Gastroesophageal sphincter (tissue), 4 donors: ENCODE data around the gene HUS1B. TPM values are rescaled to one million over a fixed set of nuclear protein-coding genes. Genes with fewer than 3 reads are reported as not detected.

Source experiments
- ATAC-seq: fragments of 150-250 bp; one replicate; pipeline ENCODE4 v1.9.1; 2016; ENCODE audit warnings: mild to moderate bottlenecking, moderate library complexity
- H3K27ac ChIP-seq, 4 donors: fragments of 200-600 bp; sonication (generic) in 3 of 4; 1 replicate in 3 of 4; 2 replicates in 1 of 4; pipeline ENCODE4 v1.5.1; 2016 to 2019
- H3K27me3 ChIP-seq: fragments of 200-600 bp; sonication (generic); one replicate; pipeline ENCODE4 v1.5.1; 2019
- H3K36me3 ChIP-seq, 2 donors: fragments of 200-600 bp; sonication (generic); one replicate each; pipeline ENCODE4 v1.5.1; 2019; ENCODE audit warnings: control low read depth in 1 of 2
- H3K4me1 ChIP-seq, 3 donors: fragments of 200-600 bp; sonication (generic); 1 replicate in 2 of 3; 2 replicates in 1 of 3; pipeline ENCODE4 v1.5.1; 2016 to 2019; ENCODE audit warnings: control low read depth in 2 of 3
- H3K4me3 ChIP-seq, 2 donors: fragments of 200-600 bp; sonication (generic); one replicate each; pipeline ENCODE4 v1.5.1; 2019; ENCODE audit warnings: mild to moderate bottlenecking in 1 of 2, moderate library complexity in 1 of 2
- H3K9me3 ChIP-seq, 3 donors: fragments of 200-600 bp; sonication (generic); one replicate each; pipeline ENCODE4 v1.5.1; 2017 to 2019; ENCODE audit warnings: control low read depth in 2 of 3
- CTCF ChIP-seq, 4 experiments: fragments of 200-600 bp in 2 of 4; fragments of 450-650 bp in 2 of 4; sonication (generic) in 1 of 4; IDR thresholded peaks; one replicate each; pipeline ENCODE4 v1.5.1; 2017 to 2019; ENCODE audit warnings: antibody characterized with exemption in 4 of 4, mild to moderate bottlenecking in 2 of 4, moderate library complexity in 2 of 4
- EP300 ChIP-seq: sonication (generic); formaldehyde crosslinking; IDR thresholded peaks from one replicate; pipeline ENCODE4 v1.6.1; 2017; ENCODE audit warnings: antibody characterized with exemption, mild to moderate bottlenecking
- POLR2A ChIP-seq, 2 donors: fragments of 450-650 bp; IDR thresholded peaks; one replicate each; pipeline ENCODE4 v1.6.1; 2017; ENCODE audit warnings: antibody characterized with exemption in 2 of 2, mild to moderate bottlenecking in 2 of 2, moderate library complexity in 1 of 2
- POLR2AphosphoS5 ChIP-seq: sonication (generic); formaldehyde crosslinking; IDR thresholded peaks from one replicate; pipeline ENCODE4 v1.6.1; 2017; ENCODE audit warnings: antibody characterized with exemption
- WGBS, 2 donors: methylation state at CpG; one replicate each; pipeline ENCODE4 v1.1.5; 2018; ENCODE audit warnings: low coverage in 1 of 2; 5-methylcytosine and 5-hydroxymethylcytosine counted together
- total RNA-seq, 4 donors: library from RNA; depleted of rRNA; stranded (reverse); fragments of >200 nt; gene quantifications; one replicate each; pipeline ENCODE4 v1.1.0, GENCODE V29; 2016

The HUS1B gene
- total RNA-seq, 4 donors from 2014 or later: 0.77 to 2.3 (median 2.0) TPM; not detected in 1

- H3K4me1 ChIP-seq: no peaks in the 10 kb centered on the region
- no peaks in the 10 kb centered on the region for H3K27me3 ChIP-seq
These were observed 14.1 kb downstream of the HUS1B start for GRCh38 chr6:642805-643204.

GRCh38 chr6:641225-641985 lies 15.5 kb downstream of the HUS1B start:
- Histone ChIP-seq H3K9me3 (no peaks in the 10 kb centered on the region), H3K4me3 (no peak overlapping the region), H3K36me3 (peaks cover 0 to 13% of the 10 kb centered on the region in 2 donors), H3K27ac (no peak overlapping the region), H3K27me3 (no peaks in the 10 kb centered on the region), H3K4me1 (no peaks in the 10 kb centered on the region)
- WGBS, 2 donors: 91 to 94% methylated on average over 8 of the region's 8 CpGs
- no peak for ATAC-seq
- TF ChIP-seq EP300: no peak
- TF ChIP-seq POLR2AphosphoS5: no peak
- TF ChIP-seq CTCF (IDR thresholded peaks at IDR 0.05): no peak
- TF ChIP-seq POLR2A (IDR thresholded peaks at IDR 0.05): no peak

More at GRCh38 chr6:642805-643204, 14.1 kb downstream of the HUS1B start:
- Histone ChIP-seq H3K4me3 (no peak overlapping the region), H3K27ac (no peak overlapping the region), H3K36me3 (no peaks in the 10 kb centered on the region), H3K9me3 (no peaks in the 10 kb centered on the region)
- TF ChIP-seq EP300: no peak
- no peak for TF ChIP-seq CTCF (IDR thresholded peaks at IDR 0.05)
- TF ChIP-seq POLR2A (IDR thresholded peaks at IDR 0.05): no peak
- no peak for TF ChIP-seq POLR2AphosphoS5
- no peak for ATAC-seq

- Histone ChIP-seq H3K4me1 (no peaks in the 10 kb centered on the region), H3K4me3 (no peak overlapping the region), H3K9me3 (no peaks in the 10 kb centered on the region), H3K27ac (no peak overlapping the region), H3K36me3 (peaks cover 0 to 33% of the 10 kb centered on the region in 2 donors), H3K27me3 (no peaks in the 10 kb centered on the region)
- WGBS, 2 donors: 52 to 63% methylated on average over 4 to 5 of the region's 5 CpGs
- no peak for ATAC-seq
- TF ChIP-seq CTCF (IDR thresholded peaks at IDR 0.05): no peak
- TF ChIP-seq POLR2A (IDR thresholded peaks at IDR 0.05): no peak
- TF ChIP-seq EP300: no peak
- TF ChIP-seq POLR2AphosphoS5: no peak
These were observed 20.4 kb downstream of the HUS1B start for GRCh38 chr6:636488-636887.

GRCh38 chr6:635233-635632 lies 21.7 kb downstream of the HUS1B start:
- WGBS, 2 donors: 65 to 89% methylated on average over 5 of the region's 5 CpGs
- peaks cover 0 to 5% (median 0%) of the 10 kb centered on the region in 3 donors for H3K4me1 ChIP-seq
- TF ChIP-seq EP300 (no peak), CTCF (IDR thresholded peaks at IDR 0.05) (no peak), POLR2A (IDR thresholded peaks at IDR 0.05) (no peak), POLR2AphosphoS5 (no peak)

GRCh38 chr6:633611-634010 lies 23.3 kb downstream of the HUS1B start:
- no peak for ATAC-seq
- no peak for TF ChIP-seq POLR2A (IDR thresholded peaks at IDR 0.05)
- TF ChIP-seq EP300: no peak
- no peak for TF ChIP-seq POLR2AphosphoS5
- no peak for TF ChIP-seq CTCF (IDR thresholded peaks at IDR 0.05)
- Histone ChIP-seq H3K27me3 (no peaks in the 10 kb centered on the region), H3K27ac (no peak overlapping the region), H3K4me1 (peaks cover 0 to 5% (median 2%) of the 10 kb centered on the region in 3 donors), H3K4me3 (no peak overlapping the region), H3K36me3 (peaks cover 0 to 40% of the 10 kb centered on the region in 2 donors), H3K9me3 (no peaks in the 10 kb centered on the region)
- 89 to 100% methylated on average over 1 of the region's 1 CpG for WGBS, 2 donors

More at GRCh38 chr6:635233-635632, 21.7 kb downstream of the HUS1B start:
- Histone ChIP-seq H3K27ac (no peak overlapping the region), H3K4me3 (no peak overlapping the region), H3K27me3 (no peaks in the 10 kb centered on the region), H3K9me3 (no peaks in the 10 kb centered on the region), H3K36me3 (peaks cover 0 to 40% of the 10 kb centered on the region in 2 donors)
- no peak for ATAC-seq
